Measurements from ENCODE around the gene ISCA2. TPM values are rescaled to one million over a fixed set of nuclear protein-coding genes. Genes with fewer than 3 reads are reported as not detected.
A peak's percentile ranks its signal among the peaks of the same experiment; 100 is the strongest.

The ISCA2 gene
- total and polyA plus RNA-seq, 2 experiments from 2014 or later: 44.0 to 171 TPM

GRCh38 chr14:74492776-74493342, 706 bp upstream of the ISCA2 start, which contains the start of gene NPC2:
Gene NPC2 (minus strand): TSS chr14:74493305. CDS start chr14:74493274, 31 bp downstream.
- H3K9me3 Mint-ChIP-seq: no peaks in the 10 kb centered on the region
- ATAC-seq: peak; percentile 60
- H3K36me3 Mint-ChIP-seq (ENCODE audit: low read depth): peaks cover 5% of the 10 kb centered on the region; the same call in 2 of the 3 replicates
- peak within 1 kb of the TSS; percentile 94 for H3K4me3 Mint-ChIP-seq
- Histone ChIP-seq H3K36me3 (ENCODE audit: insufficient read depth) (0 out of 2 replicates have a peak, but pooled peaks cover 6% of the 10 kb centered on the region), H3F3A (replicated peaks; ENCODE audit: low read depth) (peaks cover 7% of the 10 kb centered on the region), H3K9me2 (ENCODE audit: insufficient read depth) (no peaks in the 10 kb centered on the region), H3K4me1 (ENCODE audit: insufficient read depth) (peaks cover 28% of the 10 kb centered on the region), H3K4me3 (peak within 1 kb of the TSS; percentile 90), H4K20me1 (replicated peaks; ENCODE audit: insufficient read depth) (peaks cover 9% of the 10 kb centered on the region; the same call in 1 of the 2 replicates), H2AFZ (peak within 1 kb of the TSS; percentile 92), H3K27ac (ENCODE audit: low read depth) (peak within 1 kb of the TSS; percentile 99), H3K27me3 (ENCODE audit: insufficient read depth) (no peaks in the 10 kb centered on the region), H3K4me2 (peak within 1 kb of the TSS; percentile 98), H3K79me2 (replicated peaks; ENCODE audit: insufficient read depth) (peaks cover 67% of the 10 kb centered on the region)
- TF ChIP-seq ZNF114 (CRISPR knock-in tag; IDR thresholded peaks at IDR 0.05) (no peak), STAT1 (IDR thresholded peaks at IDR 0.05; ENCODE audit: unreplicated experiment) (no peak), POLR2AphosphoS5 (IDR thresholded peaks at IDR 0.05; ENCODE audit: low read depth) (peak; percentile 78), JUNB (IDR thresholded peaks at IDR 0.05; ENCODE audit: unreplicated experiment) (no peak), EZH2phosphoT487 (IDR thresholded peaks at IDR 0.05; ENCODE audit: unreplicated experiment) (no peak)
- peaks cover 6% of the 10 kb centered on the region for H3K27me3 Mint-ChIP-seq (ENCODE audit: insufficient read depth, low read depth, poor library complexity)
- H3K27ac Mint-ChIP-seq: peak within 1 kb of the TSS; percentile 95
- DNase-seq (ENCODE audit: low spot score): no peak
- H3K4me1 Mint-ChIP-seq: peaks cover 20% of the 10 kb centered on the region; the same call in 2 of the 3 replicates

- Histone ChIP-seq H3K4me2 (no peak overlapping the region), H3F3A (replicated peaks; ENCODE audit: low read depth) (peaks cover 11% of the 10 kb centered on the region), H4K20me1 (replicated peaks; ENCODE audit: insufficient read depth) (peaks cover under 1% of the 10 kb centered on the region; the same call in 1 of the 2 replicates), H3K4me3 (no peak overlapping the region), H3K4me1 (ENCODE audit: insufficient read depth) (peaks cover 30% of the 10 kb centered on the region), H3K36me3 (ENCODE audit: insufficient read depth) (0 out of 2 replicates have a peak, but pooled peaks cover 6% of the 10 kb centered on the region), H2AFZ (no peak overlapping the region), H3K9me2 (ENCODE audit: insufficient read depth) (no peaks in the 10 kb centered on the region), H3K27me3 (ENCODE audit: insufficient read depth) (no peaks in the 10 kb centered on the region), H3K27ac (ENCODE audit: low read depth) (no peak overlapping the region), H3K79me2 (replicated peaks; ENCODE audit: insufficient read depth) (peaks cover 43% of the 10 kb centered on the region)
- Mint-ChIP-seq H3K9me3 (no peaks in the 10 kb centered on the region), H3K27ac (no peak overlapping the region), H3K27me3 (ENCODE audit: insufficient read depth, low read depth, poor library complexity) (peaks cover 8% of the 10 kb centered on the region), H3K36me3 (ENCODE audit: low read depth) (peaks cover 5% of the 10 kb centered on the region; the same call in 2 of the 3 replicates), H3K4me1 (peaks cover 31% of the 10 kb centered on the region), H3K4me3 (peak overlapping the region; percentile 94)
- DNase-seq (ENCODE audit: low spot score) (no peak), ATAC-seq (no peak)
- no peak for TF ChIP-seq CTCF (conservative IDR thresholded peaks at IDR 0.05; ENCODE audit: low read depth in 2 of 2)
- TF ChIP-seq POLR2AphosphoS5 (IDR thresholded peaks at IDR 0.05; ENCODE audit: low read depth): no peak
- TF ChIP-seq ETS1 (IDR thresholded peaks at IDR 0.05): no peak
- TF ChIP-seq REST (IDR thresholded peaks at IDR 0.05; ENCODE audit: unreplicated experiment): no peak
- no peak for TF ChIP-seq STAT1 (IDR thresholded peaks at IDR 0.05; ENCODE audit: unreplicated experiment)
- no peak for TF ChIP-seq ZNF114 (CRISPR knock-in tag; IDR thresholded peaks at IDR 0.05)
- TF ChIP-seq NANOG (IDR thresholded peaks at IDR 0.05; ENCODE audit: borderline replicate concordance): no peak
- no peak for TF ChIP-seq ZNF331 (CRISPR knock-in tag; IDR thresholded peaks at IDR 0.05; ENCODE audit: low read depth)
- TF ChIP-seq JUNB (IDR thresholded peaks at IDR 0.05; ENCODE audit: unreplicated experiment): no peak
- TF ChIP-seq EZH2phosphoT487 (IDR thresholded peaks at IDR 0.05; ENCODE audit: unreplicated experiment): no peak
- TF ChIP-seq CREB1 (CRISPR knock-in tag; IDR thresholded peaks at IDR 0.05; ENCODE audit: low read depth): no peak
These were observed 1.8 kb downstream of the ISCA2 start for GRCh38 chr14:74495356-74495755.
